Skin epidermis (tissue), 12 donors: ENCODE results near the gene SAG.
"Not testable (repeated sequence)": the region's sequence is repeated elsewhere in the genome, so short reads cannot be mapped to it uniquely, and the experiment has no call there.

Experiments
- H3K27ac ChIP-seq, 21 experiments: fragments of 200-600 bp; sonication (generic) in 11 of 21; one replicate each; pipeline ENCODE4 v1.5.0; 2020; ENCODE audit warnings: mild to moderate bottlenecking in 3 of 21, inconsistent platforms in 2 of 21, moderate library complexity in 2 of 21
- H3K4me3 ChIP-seq, 7 experiments: fragments of 200-600 bp; sonication (generic) in 2 of 7; one replicate each; pipeline ENCODE4 v1.5.0; 2020; ENCODE audit warnings: inconsistent platforms in 2 of 7, mild to moderate bottlenecking in 2 of 7, moderate library complexity in 1 of 7

Gene SAG

DNA sequence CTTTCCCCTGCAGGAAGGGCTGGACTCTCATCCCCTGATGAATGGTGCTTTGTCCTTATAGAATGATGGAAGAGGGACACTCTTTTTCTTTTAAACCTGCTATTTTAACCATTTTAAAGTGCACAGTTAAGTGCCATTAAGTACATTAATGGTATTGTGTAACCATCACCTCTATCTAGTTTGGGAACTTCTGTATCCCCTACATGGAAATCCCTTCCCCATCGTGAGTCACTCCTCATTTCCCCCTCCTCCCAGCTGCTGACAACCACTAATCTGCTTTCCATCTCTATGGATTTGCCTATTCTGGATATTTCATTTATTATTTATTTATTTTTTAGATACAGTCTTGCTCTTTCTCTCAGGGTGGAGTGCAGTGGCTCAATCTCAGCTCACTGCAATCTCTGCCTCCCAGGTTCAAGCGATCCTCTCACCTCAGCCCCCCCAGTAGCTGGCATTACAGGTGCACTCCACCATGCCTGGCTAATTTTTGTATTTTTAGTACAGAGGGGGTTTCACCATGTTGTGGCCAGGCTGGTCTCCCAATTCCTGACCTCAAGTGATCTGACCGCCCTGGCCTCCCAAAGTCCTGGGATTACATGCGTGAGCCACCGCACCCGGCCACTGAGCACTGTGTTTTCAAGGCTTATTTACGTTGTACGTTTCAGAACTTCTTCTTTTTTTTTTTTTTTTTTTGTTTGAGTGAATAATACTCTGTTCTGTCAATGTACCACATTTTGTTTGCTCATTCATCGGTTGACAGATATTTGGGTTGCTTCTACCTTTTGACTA lies 62.5 kb downstream of the SAG start:
- H3K4me3 ChIP-seq, result no peak overlapping the region
- H3K27ac ChIP-seq, result no peak overlapping the region

DNA sequence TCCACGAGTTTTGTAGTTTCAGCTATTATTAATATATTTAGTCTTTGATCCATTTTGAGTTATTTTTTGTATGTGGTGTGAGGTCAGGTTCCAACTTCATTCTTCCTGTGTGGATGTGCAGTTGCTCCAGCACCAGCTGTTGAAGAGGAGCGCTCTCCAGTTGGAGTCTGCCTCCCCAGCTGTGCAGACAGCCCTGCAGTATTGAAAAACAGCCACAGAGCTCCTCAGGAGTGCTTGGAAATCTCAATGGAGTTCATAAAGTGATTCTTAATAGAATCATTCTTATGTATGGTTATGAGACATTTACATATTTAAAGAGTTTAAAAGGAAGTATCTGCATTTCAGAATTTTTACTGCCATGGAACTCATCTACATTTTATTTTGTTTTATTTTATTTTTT lies 64.0 kb downstream of the SAG start:
- no peak overlapping the region for H3K27ac ChIP-seq
- no peak overlapping the region for H3K4me3 ChIP-seq

DNA sequence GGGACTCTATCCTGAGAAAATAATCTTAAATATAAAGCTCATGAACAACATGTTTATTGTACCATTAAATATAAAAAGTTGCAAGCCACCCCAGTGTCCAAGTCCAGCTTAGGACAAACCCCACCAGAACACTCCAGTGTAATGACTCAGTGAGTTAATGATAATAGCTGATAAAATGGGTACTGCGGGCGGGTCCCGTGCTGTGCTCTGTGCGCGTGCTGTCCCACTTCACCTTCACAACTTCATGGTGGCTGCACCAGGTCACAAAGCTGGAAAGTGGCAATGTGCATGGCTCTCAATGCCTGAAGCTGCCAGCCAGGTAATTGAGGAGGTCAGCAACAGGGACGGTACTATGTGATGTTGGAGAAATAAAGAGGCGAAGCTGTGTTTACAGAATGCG lies 65.2 kb downstream of the SAG start:
- Histone ChIP-seq H3K27ac (no peak overlapping the region), H3K4me3 (no peak overlapping the region)

DNA sequence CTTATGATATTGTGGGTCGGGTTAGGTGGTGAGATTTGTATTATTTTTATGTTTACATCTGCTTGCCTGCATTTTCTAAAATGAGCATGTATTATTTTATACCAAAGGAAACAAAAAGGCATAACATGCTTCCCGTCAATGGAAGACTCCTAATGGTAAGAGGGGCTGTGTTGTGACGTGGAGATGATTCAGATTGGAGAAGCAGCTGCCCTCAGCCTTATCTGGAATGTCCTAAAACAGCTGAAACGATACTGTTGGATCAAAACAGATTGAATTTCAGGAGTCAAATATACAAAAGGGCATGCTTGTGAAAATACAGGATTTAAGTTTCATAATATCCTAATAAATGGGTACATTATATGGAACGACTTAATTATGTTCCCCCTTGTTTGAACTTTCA lies 65.7 kb downstream of the SAG start:
- Histone ChIP-seq H3K27ac (no peak overlapping the region), H3K4me3 (no peak overlapping the region)

- not testable (repeated sequence) for H3K4me3 ChIP-seq, H3K27ac ChIP-seq
Observed at GRCh38 chr2:233374776-233375175, 67.2 kb downstream of the SAG start.

- no peak overlapping the region for H3K4me3 ChIP-seq
Observed at GRCh38 chr2:233375490-233376314, 68.1 kb downstream of the SAG start.

GRCh38 chr2:233379034-233379433 lies 71.4 kb downstream of the SAG start:
- no peak overlapping the region for H3K4me3 ChIP-seq
- H3K27ac ChIP-seq, result no peak overlapping the region

More at GRCh38 chr2:233375490-233376314, 68.1 kb downstream of the SAG start:
- no peak overlapping the region for H3K27ac ChIP-seq

DNA sequence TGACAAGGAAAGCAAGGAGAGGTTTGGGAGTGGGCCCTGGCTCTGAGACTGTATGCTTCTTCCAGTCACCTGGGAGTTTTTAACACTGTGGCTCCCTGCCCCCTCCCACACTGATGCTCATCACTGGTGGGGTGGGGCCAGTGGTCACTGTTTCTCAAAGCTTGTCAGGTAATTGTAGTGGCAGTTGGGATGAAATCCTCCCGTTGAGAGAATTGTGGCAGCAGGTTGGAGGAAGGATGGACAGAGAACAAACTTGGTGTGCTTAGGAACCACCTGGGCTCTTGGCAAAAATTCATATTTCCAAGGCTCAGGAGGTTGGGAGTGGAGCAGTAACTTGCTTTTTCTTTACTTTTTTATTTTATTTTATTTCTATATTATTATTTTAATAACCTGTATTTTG lies 71.8 kb downstream of the SAG start:
- H3K4me3 ChIP-seq, result no peak overlapping the region
- H3K27ac ChIP-seq, result no peak overlapping the region

- no peak overlapping the region for H3K27ac ChIP-seq
Observed at GRCh38 chr2:233380132-233380895, 72.7 kb downstream of the SAG start.

DNA sequence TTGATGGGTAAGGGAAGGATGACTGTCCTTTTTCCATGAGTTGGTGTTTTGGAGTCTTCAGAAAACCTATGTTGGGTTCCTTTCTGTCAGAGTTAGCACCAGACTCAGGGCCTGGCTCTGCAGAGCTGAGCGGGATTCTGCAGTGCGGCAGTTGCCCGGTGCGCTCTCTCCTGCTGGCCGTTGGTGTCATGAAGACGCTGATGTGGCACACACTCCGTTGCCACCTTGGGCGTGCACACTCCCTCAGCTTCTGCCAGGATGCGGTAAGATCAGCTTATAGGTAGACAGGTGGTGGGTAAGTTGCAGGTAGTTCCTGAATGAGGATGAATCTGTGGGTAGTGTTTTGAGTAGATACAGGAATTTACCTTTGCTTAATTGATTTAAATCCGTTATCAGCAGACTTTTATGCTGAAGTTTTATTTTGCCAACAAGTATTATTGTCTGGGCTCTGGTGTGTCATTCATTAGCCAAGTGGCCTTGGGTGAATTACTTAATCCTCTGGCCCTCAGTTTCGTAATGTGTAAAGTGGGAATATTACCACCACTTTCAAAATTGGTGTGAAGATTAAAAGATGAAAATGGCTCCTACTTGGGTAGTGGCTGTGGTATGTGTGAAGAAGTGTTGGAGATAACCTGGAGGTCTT lies 73.5 kb downstream of the SAG start:
- H3K27ac ChIP-seq, result no peak overlapping the region
- H3K4me3 ChIP-seq, result no peak overlapping the region

More at GRCh38 chr2:233380132-233380895, 72.7 kb downstream of the SAG start:
- no peak overlapping the region for H3K4me3 ChIP-seq

GRCh38 chr2:233381638-233381995 lies 74.0 kb downstream of the SAG start:
- Histone ChIP-seq H3K27ac (no peak overlapping the region), H3K4me3 (no peak overlapping the region)

GRCh38 chr2:233384015-233384414 lies 76.4 kb downstream of the SAG start:
- Histone ChIP-seq H3K27ac (peak overlapping the region in 1 of 21 experiments; percentile 10), H3K4me3 (no peak overlapping the region)

- H3K27ac ChIP-seq, result peak overlapping the region in 4 of 21 experiments; percentile 2 to 45 (median 10)
Observed at GRCh38 chr2:233384811-233385488, 77.3 kb downstream of the SAG start.

DNA sequence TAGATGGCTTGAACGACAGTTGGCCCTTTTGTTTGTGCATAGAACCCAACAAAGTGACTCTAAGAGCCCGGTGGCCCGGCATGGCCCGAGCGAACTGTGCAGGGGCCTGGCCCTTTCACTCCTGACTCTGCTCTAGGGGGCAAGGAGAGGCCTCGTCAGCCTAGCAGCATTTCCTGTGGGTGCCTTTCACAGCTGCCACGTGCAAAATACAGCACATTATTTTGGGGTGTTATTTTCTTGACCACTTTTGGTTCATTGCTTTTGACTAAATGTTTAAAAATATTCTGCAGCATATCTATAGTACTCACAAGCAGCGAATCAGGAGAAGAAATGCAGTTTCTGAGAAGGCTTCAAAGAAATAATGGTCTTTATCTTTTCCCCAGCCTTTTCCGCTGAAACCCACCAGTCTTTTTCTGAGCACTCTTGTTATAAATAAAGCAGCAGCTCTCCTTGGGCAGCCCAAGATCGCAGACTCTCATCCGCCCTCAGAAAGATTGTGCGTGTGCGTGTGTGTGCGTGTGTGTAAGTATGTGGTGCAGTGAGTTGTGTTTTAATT lies 78.0 kb downstream of the SAG start:
- H3K4me3 ChIP-seq, result no peak overlapping the region

More at GRCh38 chr2:233384811-233385488, 77.3 kb downstream of the SAG start:
- H3K4me3 ChIP-seq, result no peak overlapping the region

GRCh38 chr2:233386382-233387041 lies 78.9 kb downstream of the SAG start:
- H3K27ac ChIP-seq, result peak overlapping the region in 9 of 21 experiments; percentile 3 to 70 (median 42)

More for the DNA sequence above, 78.0 kb downstream of the SAG start:
- peak overlapping the region in 4 of 21 experiments; percentile 2 to 45 (median 10) for H3K27ac ChIP-seq

DNA sequence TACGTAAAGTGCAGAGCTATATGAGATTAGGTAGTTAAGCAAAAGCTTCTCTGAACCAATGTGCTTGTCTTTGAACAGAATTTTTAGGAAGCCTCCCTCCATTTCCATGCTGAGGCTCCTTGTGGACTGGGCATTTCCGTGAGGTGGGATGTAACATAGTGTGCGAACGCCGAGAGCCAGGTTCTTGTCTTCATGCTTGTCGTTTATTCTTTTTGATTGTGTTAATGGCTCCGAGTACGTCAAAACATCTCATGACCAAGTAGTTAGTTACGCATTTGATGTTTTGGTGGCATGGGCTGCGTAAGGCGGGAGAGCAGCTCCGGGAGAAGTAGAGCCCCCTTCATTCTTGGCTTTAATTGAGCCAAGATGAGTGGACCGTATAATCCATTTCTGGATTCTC lies 79.6 kb downstream of the SAG start:
- H3K4me3 ChIP-seq, result no peak overlapping the region
- H3K27ac ChIP-seq, result peak overlapping the region in 10 of 21 experiments; percentile 5 to 70 (median 40)

More at GRCh38 chr2:233386382-233387041, 78.9 kb downstream of the SAG start:
- no peak overlapping the region for H3K4me3 ChIP-seq

- Histone ChIP-seq H3K4me3 (no peak overlapping the region), H3K27ac (peak overlapping the region in 8 of 21 experiments; percentile 5 to 64 (median 37))
Observed at GRCh38 chr2:233387667-233388528, 80.3 kb downstream of the SAG start.
